Measurements from ENCODE around the gene ENGASE. TPM values are rescaled to one million over a fixed set of nuclear protein-coding genes. Genes with fewer than 3 reads are reported as not detected.

The ENGASE gene
- total and polyA plus RNA-seq, 9 of the 15 experiments (the other 6 are each of a cell fraction or from before 2014, with no cell fraction given): 0.06 to 45.5 (median 13.9) TPM

GRCh38 chr17:79096477-79096876, 21.9 kb downstream of the ENGASE start:
- Histone ChIP-seq H3K9ac (ENCODE audit: insufficient read depth in 1 of 2, low read depth in 2 of 2, low read length in 2 of 2) (no peak overlapping the region), H3K36me3 (ENCODE audit: control insufficient read depth, insufficient read depth, low read length) (no peaks in the 10 kb centered on the region), H3K4me3 (no peak overlapping the region), H3K27me3 (ENCODE audit: control insufficient read depth in 2 of 2, insufficient read depth in 2 of 2, low read length in 2 of 2) (peaks cover 36 to 70% of the 10 kb centered on the region in 2 experiments; a peak in 4 of 5 replicates), H3K4me2 (ENCODE audit: insufficient read depth, low read length) (no peak overlapping the region), H3K79me2 (ENCODE audit: control insufficient read depth, insufficient read depth, low read length) (no peaks in the 10 kb centered on the region), H2AFZ (ENCODE audit: low read depth, low read length) (no peak overlapping the region), H4K20me1 (replicated peaks; ENCODE audit: control insufficient read depth, insufficient read depth, low read length) (peaks cover 22% of the 10 kb centered on the region), H3K9me3 (replicated peaks; ENCODE audit: control insufficient read depth, insufficient read depth, low read depth, low read length) (no peaks in the 10 kb centered on the region), H3K9me1 (ENCODE audit: control insufficient read depth, insufficient read depth, low read length) (no peaks in the 10 kb centered on the region), H3K27ac (ENCODE audit: extremely low read depth, low read depth, low read length) (no peak overlapping the region), H3K4me1 (replicated peaks in 1 of 2; ENCODE audit: control insufficient read depth in 2 of 2, insufficient read depth in 2 of 2, low read length in 2 of 2) (peaks cover 0 to 8% of the 10 kb centered on the region in 2 experiments; a peak in 2 of 5 replicates)
- WGBS (ENCODE audit: insufficient coverage, low coverage, missing lambda C conversion rate): under 1% methylated on average over 12 of the region's 16 CpGs
- ChIA-PET CTCF (ENCODE audit: low intra/inter-chr PET ratio) (no interaction called here), POLR2A (no interaction called here)
- ATAC-seq (no peak), DNase-seq (ENCODE audit: extremely low read depth in 1 of 4, low spot score in 3 of 4) (no peak), FAIRE-seq (no peak)
- intact Hi-C loops (cut with micrococcal nuclease) (no loop called here), in situ Hi-C loops (cut with MboI) (no loop called here)
- TF ChIP-seq KLF13 (tag; IDR thresholded peaks at IDR 0.05; ENCODE audit: borderline replicate concordance, low read depth) (no peak), TFE3 (CRISPR knock-in tag; IDR thresholded peaks at IDR 0.05) (no peak), ZNF354B (CRISPR knock-in tag; IDR thresholded peaks at IDR 0.05) (no peak), GATA2 (CRISPR knock-in tag; IDR thresholded peaks at IDR 0.05) (no peak), SIN3A (IDR thresholded peaks at IDR 0.05; ENCODE audit: borderline replicate concordance in 2 of 2, control insufficient read depth in 1 of 2, low read depth in 2 of 2, low read length in 2 of 2) (no peak), SMAD1 (IDR thresholded peaks at IDR 0.05; ENCODE audit: low read depth, low read length, partially characterized antibody) (no peak), HDAC3 (IDR thresholded peaks at IDR 0.05; ENCODE audit: borderline replicate concordance, partially characterized antibody) (no peak), XRCC4 (IDR thresholded peaks at IDR 0.05; ENCODE audit: extremely low read depth, insufficient read depth, insufficient read length) (no peak), BMI1 (IDR thresholded peaks at IDR 0.05; ENCODE audit: low read length) (no peak), PHF8 (IDR thresholded peaks at IDR 0.05; ENCODE audit: borderline replicate concordance, low read length) (no peak), MECOM (CRISPR knock-in tag; IDR thresholded peaks at IDR 0.05) (no peak), ZNF143 (CRISPR knock-in tag; IDR thresholded peaks at IDR 0.05) (no peak)
- no TSS peak for BruUV-seq (replicated peaks)
